Chondrocyte (in vitro differentiated cells): ENCODE data around the gene NUBP2. TPM values are rescaled to one million over a fixed set of nuclear protein-coding genes. Genes with fewer than 3 reads are reported as not detected.

Experiments used
- DNase-seq: peaks from one replicate; pipeline ENCODE4 v3.0.0; 2021; ENCODE audit warnings: mixed read lengths, low spot score
- H3K27ac Mint-ChIP-seq: one replicate; pipeline ENCODE4 v1.8.0; 2021; ENCODE audit warnings: mild to moderate bottlenecking, moderate library complexity, mixed read lengths; ENCODE audit not compliant: unreplicated experiment
- H3K27me3 Mint-ChIP-seq: 2 replicates; pipeline ENCODE4 v1.8.0; 2021; ENCODE audit warnings: low read depth, mixed read lengths
- H3K36me3 Mint-ChIP-seq: 2 replicates; pipeline ENCODE4 v1.8.0; 2021; ENCODE audit warnings: low read depth, mixed read lengths
- H3K4me1 Mint-ChIP-seq: 2 replicates; pipeline ENCODE4 v1.8.0; 2021; ENCODE audit warnings: low read depth, mild to moderate bottlenecking, mixed read lengths
- H3K4me3 Mint-ChIP-seq: one replicate; pipeline ENCODE4 v1.8.0; 2021; ENCODE audit warnings: mild to moderate bottlenecking, moderate library complexity, mixed read lengths; ENCODE audit not compliant: unreplicated experiment
- H3K9me3 Mint-ChIP-seq: 2 replicates; pipeline ENCODE4 v1.8.0; 2021; ENCODE audit warnings: low read depth, mixed read lengths
- long read RNA-seq: library from polyadenylated mRNA; stranded (forward); transcript quantifications from one replicate; pipeline ENCODE4 v2.0.0, GENCODE V29; 2021
- total RNA-seq: library from RNA; stranded (reverse); gene quantifications from 3 replicates; pipeline ENCODE4 v1.2.1, GENCODE V29; 2021
- TF ChIP-seq, protein P1 (sequence below): fragments of 200-600 bp; sonication (generic); IDR thresholded peaks from 2 replicates; pipeline ENCODE4 v1.5.0; 2021; ENCODE audit warnings: antibody characterized with exemption, mild to moderate bottlenecking, moderate library complexity

Gene NUBP2, protein sequence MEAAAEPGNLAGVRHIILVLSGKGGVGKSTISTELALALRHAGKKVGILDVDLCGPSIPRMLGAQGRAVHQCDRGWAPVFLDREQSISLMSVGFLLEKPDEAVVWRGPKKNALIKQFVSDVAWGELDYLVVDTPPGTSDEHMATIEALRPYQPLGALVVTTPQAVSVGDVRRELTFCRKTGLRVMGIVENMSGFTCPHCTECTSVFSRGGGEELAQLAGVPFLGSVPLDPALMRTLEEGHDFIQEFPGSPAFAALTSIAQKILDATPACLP
- total RNA-seq = 36.5 to 46.0 TPM (median 40.7 TPM) in 3 replicates
- long read RNA-seq, transcript NUBP2-215 (6 exons, 1,173 nt) = minor isoform, 23 of 103 reads
- long read RNA-seq, transcript NUBP2-201 (7 exons, 1,413 nt) = major isoform, 60 of 103 reads
- long read RNA-seq, partial matches to known transcripts = 2 of 103 reads
- long read RNA-seq, other reads (novel, unspliced or antisense) = 11 of 103 reads

DNA sequence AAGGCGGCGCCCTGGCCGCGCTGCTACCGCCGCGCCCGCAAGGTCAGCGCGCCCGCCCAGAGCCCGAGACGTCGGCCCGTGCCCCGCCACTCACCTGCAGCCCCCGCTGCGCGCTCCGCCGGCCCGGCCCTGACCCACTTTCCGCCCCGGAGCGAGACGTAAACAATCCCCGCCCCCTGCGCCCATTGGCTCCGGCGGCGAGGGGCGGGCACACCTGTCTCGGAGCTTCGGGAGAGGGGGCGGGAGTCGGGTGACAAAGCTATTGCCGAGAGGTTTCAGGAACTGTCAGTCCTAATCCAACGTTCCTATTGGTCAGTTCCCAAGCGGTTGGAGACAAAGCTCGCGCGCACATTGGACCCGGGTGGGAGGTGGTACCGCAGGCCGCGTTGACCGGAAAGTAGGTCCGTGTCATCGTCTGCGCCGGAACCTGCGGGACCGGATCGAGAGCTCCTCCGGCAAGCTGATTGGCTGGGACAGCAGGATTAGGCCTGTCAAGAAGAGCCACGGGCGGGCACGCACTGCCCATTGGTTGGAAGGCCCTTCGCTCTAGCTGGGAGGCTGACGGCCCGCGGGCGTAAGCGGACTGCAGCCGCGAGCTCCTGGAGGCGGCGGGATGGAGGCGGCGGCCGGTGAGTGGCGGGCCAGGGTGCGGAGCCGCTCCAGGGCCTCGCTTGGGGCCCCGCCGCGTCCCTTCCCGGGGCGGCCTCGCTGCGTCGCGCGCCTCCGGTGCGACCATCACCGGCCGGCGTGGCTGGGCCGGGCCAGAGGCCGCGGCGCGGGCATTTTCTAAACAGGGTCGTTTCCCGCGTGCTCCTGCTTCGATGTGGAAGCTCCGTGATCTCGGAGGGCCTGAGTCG, at the start of gene NUBP2, which contains the start of gene SPSB3:
Gene NUBP2 (plus strand): TSS at position 553 of the 857 bp plus-strand sequence. CDS start 61 bp downstream, at position 614.
Gene SPSB3 (minus strand): TSS at position 164 of the 857 bp plus-strand sequence. CDS start 1,088 bp downstream, outside the sequence.
- peaks cover 26% of the 10 kb centered on the region for H3K4me1 Mint-ChIP-seq
- peaks cover 1% of the 10 kb centered on the region for H3K36me3 Mint-ChIP-seq
- H3K27me3 Mint-ChIP-seq = no peaks in the 10 kb centered on the region
- peak; percentile 100 for DNase-seq
- peak within 1 kb of the TSS; percentile 94 for H3K27ac Mint-ChIP-seq
- no peaks in the 10 kb centered on the region for H3K9me3 Mint-ChIP-seq
- TF ChIP-seq, protein P1, sequence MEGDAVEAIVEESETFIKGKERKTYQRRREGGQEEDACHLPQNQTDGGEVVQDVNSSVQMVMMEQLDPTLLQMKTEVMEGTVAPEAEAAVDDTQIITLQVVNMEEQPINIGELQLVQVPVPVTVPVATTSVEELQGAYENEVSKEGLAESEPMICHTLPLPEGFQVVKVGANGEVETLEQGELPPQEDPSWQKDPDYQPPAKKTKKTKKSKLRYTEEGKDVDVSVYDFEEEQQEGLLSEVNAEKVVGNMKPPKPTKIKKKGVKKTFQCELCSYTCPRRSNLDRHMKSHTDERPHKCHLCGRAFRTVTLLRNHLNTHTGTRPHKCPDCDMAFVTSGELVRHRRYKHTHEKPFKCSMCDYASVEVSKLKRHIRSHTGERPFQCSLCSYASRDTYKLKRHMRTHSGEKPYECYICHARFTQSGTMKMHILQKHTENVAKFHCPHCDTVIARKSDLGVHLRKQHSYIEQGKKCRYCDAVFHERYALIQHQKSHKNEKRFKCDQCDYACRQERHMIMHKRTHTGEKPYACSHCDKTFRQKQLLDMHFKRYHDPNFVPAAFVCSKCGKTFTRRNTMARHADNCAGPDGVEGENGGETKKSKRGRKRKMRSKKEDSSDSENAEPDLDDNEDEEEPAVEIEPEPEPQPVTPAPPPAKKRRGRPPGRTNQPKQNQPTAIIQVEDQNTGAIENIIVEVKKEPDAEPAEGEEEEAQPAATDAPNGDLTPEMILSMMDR = no peak
- H3K4me3 Mint-ChIP-seq = peak within 1 kb of the TSS; percentile 90

DNA sequence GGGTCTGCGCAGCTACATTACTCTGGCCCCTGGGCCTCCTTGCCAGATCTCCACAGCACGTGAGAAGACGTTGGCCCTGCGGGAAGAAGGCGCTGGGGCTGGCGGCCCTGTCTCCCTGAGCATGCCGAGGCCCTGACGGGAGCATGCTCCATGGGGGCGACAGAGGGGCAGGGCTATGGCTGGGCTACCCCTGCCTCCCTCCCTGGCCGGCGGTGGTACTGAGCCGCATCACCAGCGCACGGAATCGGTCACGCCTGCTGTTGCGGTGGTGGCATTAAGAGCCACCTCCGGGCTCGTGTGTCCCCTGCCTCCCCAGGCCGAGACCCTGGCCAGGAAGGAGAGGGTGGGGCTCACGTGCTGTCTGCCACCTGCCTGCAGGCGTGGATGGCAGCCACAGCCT, 48.6 kb upstream of the NUBP2 start:
- H3K9me3 Mint-ChIP-seq = no peaks in the 10 kb centered on the region
- no peaks in the 10 kb centered on the region for H3K27me3 Mint-ChIP-seq
- H3K36me3 Mint-ChIP-seq = peaks cover 2% of the 10 kb centered on the region
- no peak overlapping the region for H3K27ac Mint-ChIP-seq
- TF ChIP-seq, protein P1 = no peak
- DNase-seq = no peak
- no peak overlapping the region for H3K4me3 Mint-ChIP-seq
- no peaks in the 10 kb centered on the region for H3K4me1 Mint-ChIP-seq

DNA sequence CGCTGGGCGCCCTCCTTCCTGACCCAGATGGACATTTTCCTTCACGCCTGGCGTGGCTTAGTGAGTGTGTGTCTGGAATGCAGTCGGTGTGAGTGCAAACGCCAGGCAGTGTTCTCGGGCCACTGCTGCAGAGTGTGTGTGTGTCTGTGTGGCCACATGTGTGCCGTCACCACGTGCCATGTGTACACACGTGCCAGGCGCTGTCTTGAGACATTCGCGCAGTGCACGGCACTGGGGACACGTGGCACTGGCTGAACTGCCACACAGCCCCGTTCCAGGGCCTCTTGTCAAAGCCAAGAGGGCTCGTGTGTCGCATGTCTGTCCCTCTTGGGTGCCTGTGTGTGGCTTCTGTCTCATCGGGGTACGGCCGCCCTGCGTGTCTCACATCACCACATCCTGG, 47.9 kb upstream of the NUBP2 start:
- H3K4me3 Mint-ChIP-seq = no peak overlapping the region
- H3K27ac Mint-ChIP-seq = no peak overlapping the region
- H3K36me3 Mint-ChIP-seq = peaks cover 2% of the 10 kb centered on the region
- no peaks in the 10 kb centered on the region for H3K27me3 Mint-ChIP-seq
- no peak for DNase-seq
- no peaks in the 10 kb centered on the region for H3K9me3 Mint-ChIP-seq
- TF ChIP-seq, protein P1 = no peak
- no peaks in the 10 kb centered on the region for H3K4me1 Mint-ChIP-seq

DNA sequence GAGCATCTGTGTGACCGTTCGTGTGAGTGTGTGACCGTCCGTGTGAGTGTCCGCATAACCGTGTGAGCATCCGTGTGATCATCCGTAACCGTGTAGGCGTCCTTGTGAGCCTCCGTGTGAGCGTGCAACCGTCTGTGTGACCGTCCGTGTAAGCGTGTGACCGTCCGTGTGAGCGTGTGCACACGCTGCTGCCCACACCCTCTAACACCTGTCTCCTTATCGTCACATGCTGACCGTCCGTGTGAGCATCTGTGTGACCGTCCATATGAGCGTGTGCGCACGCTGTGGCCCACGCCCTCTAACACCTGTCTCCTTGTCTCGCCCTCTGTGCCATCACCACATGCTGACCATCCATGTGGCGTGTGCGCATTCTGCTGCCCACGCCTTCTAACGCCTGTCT, 42.5 kb upstream of the NUBP2 start:
- Mint-ChIP-seq H3K36me3 (peaks cover 2% of the 10 kb centered on the region), H3K27ac (no peak overlapping the region), H3K4me1 (peaks cover 11% of the 10 kb centered on the region), H3K27me3 (no peaks in the 10 kb centered on the region), H3K9me3 (no peaks in the 10 kb centered on the region), H3K4me3 (no peak overlapping the region)
- DNase-seq = no peak
- TF ChIP-seq, protein P1 = no peak
